HCT116 (cell line): Measurements from ENCODE around the gene CERK. TPM values are rescaled to one million over a fixed set of nuclear protein-coding genes. Genes with fewer than 3 reads are reported as not detected.

Experiments
- ATAC-seq: fragments of 200-7000 bp; cut with Tn5 transposase; 2 replicates; pipeline ENCODE4 v1.9.1; 2020; ENCODE audit warnings: mild to moderate bottlenecking, moderate library complexity
- BruUV-seq: library from RNA; stranded (reverse); fragments of 400-500 nt; replicated peaks from 2 replicates; lab custom pipeline; 2021; lab: Mats Ljungman, UMichigan
- CTCF ChIA-PET: fragments of 300-600 bp; sonication (Branson Sonifier 250); formaldehyde crosslinking; loops from one replicate; lab custom pipeline; 2021; ENCODE audit warnings: antibody characterized with exemption; lab: Charles Lee
- POLR2A ChIA-PET: fragments of 300-600, 350-600 bp; sonication (Branson Sonifier 250); formaldehyde crosslinking; loops from one replicate; lab custom pipeline; 2021; ENCODE audit warnings: antibody characterized with exemption; lab: Charles Lee
- RAD21 ChIA-PET, 2 experiments: fragments of 300-600 bp; sonication (Branson Sonifier 250); formaldehyde crosslinking; loops; one replicate each; lab custom pipeline; 2023; ENCODE audit warnings: low total read pairs in 2 of 2; ENCODE audit not compliant: uncharacterized antibody in 2 of 2, unreplicated experiment in 2 of 2, low non-redundant PET in 1 of 2; lab: Charles Lee
- DNase-seq: peaks from one replicate; pipeline ENCODE4 v3.0.0-alpha.2; 2010; ENCODE audit warnings: low read depth, low spot score
- H2AFZ ChIP-seq: fragments of 200-600 bp; shearing (Covaris generic), sonication (generic); 2 replicates; pipeline ENCODE4 v1.6.1; 2017; ENCODE audit warnings: low read depth, mixed run types, mixed read lengths, antibody characterized with exemption, low read length; ENCODE audit not compliant: poor library complexity, severe bottlenecking
- H3K27ac ChIP-seq: 2 replicates; pipeline ENCODE4 v1.5.1; 2012; ENCODE audit warnings: low read depth, low read length
- H3K27me3 ChIP-seq: fragments of 200-600 bp; sonication (generic); 2 replicates; pipeline ENCODE4 v1.6.1; 2016; ENCODE audit warnings: mixed run types, low read length, mixed read lengths; ENCODE audit not compliant: insufficient read depth
- H3K36me3 ChIP-seq, 2 experiments: fragments of 200-500 bp in 1 of 2; fragments of 200-600 bp in 1 of 2; sonication (Bioruptor generic) in 1 of 2; sonication (generic) in 1 of 2; 2 replicates each; pipeline versions ENCODE4 v1.5.1 to v1.6.1; 2014 to 2016; ENCODE audit warnings: low read length in 2 of 2, inconsistent platforms in 1 of 2, mixed read lengths in 1 of 2, mixed run types in 1 of 2; ENCODE audit not compliant: insufficient read depth in 2 of 2, control insufficient read depth in 1 of 2
- H3K4me1 ChIP-seq, 2 experiments: fragments of 200-600 bp in 1 of 2; sonication (generic) in 1 of 2; 2 replicates each; pipeline versions ENCODE4 v1.5.1 to v1.6.1; 2012 to 2017; ENCODE audit warnings: low read length in 2 of 2, inconsistent platforms in 1 of 2, mild to moderate bottlenecking in 1 of 2, mixed read lengths in 1 of 2, mixed run types in 1 of 2, moderate library complexity in 1 of 2; ENCODE audit not compliant: insufficient read depth in 2 of 2, control insufficient read depth in 1 of 2
- H3K4me2 ChIP-seq: fragments of 200-600 bp; sonication (generic); 2 replicates; pipeline ENCODE4 v1.6.1; 2017; ENCODE audit warnings: mixed run types, low read length, mixed read lengths
- H3K4me3 ChIP-seq, 2 experiments: fragments of 200-600 bp in 1 of 2; sonication (generic) in 1 of 2; replicated peaks in 1 of 2; 2 replicates each; pipeline ENCODE4 v1.5.1; 2011 to 2016; ENCODE audit warnings: low read length in 2 of 2, control low read depth in 1 of 2, low read depth in 1 of 2, mild to moderate bottlenecking in 1 of 2, mixed read lengths in 1 of 2, mixed run types in 1 of 2
- H3K79me2 ChIP-seq: fragments of 200-600 bp; sonication (generic); 2 replicates; pipeline ENCODE4 v1.6.1; 2017; ENCODE audit warnings: mild to moderate bottlenecking, mixed run types, low read length, moderate library complexity, mixed read lengths; ENCODE audit not compliant: insufficient read depth
- H3K9ac ChIP-seq: fragments of 200-600 bp; sonication (generic); 2 replicates; pipeline ENCODE4 v1.6.1; 2016; ENCODE audit warnings: low read length, mixed read lengths
- H3K9me2 ChIP-seq: fragments of 200-600 bp; sonication (generic), shearing (Covaris generic); 2 replicates; pipeline ENCODE4 v1.6.1; 2017; ENCODE audit warnings: mixed run types, mild to moderate bottlenecking, moderate library complexity; ENCODE audit not compliant: insufficient read depth
- H3K9me3 ChIP-seq, 2 experiments: fragments of 200-500 bp in 1 of 2; fragments of 200-600 bp in 1 of 2; sonication (Bioruptor generic) in 1 of 2; sonication (generic) in 1 of 2; 2 replicates each; pipeline ENCODE4 v1.6.1; 2014 to 2017; ENCODE audit warnings: low read length in 2 of 2, mixed read lengths in 2 of 2, inconsistent platforms in 1 of 2, low read depth in 1 of 2, mild to moderate bottlenecking in 1 of 2, mixed run types in 1 of 2, moderate library complexity in 1 of 2; ENCODE audit not compliant: control insufficient read depth in 1 of 2, insufficient read depth in 1 of 2
- H4K20me1 ChIP-seq: fragments of 200-600 bp; sonication (generic), shearing (Covaris generic); 2 replicates; pipeline ENCODE4 v1.6.1; 2017; ENCODE audit warnings: mixed run types, mild to moderate bottlenecking, moderate library complexity; ENCODE audit not compliant: insufficient read depth
- FOSL1 ChIP-seq: IDR thresholded peaks from 2 replicates; pipeline ENCODE4 v1.6.1; 2012; ENCODE audit warnings: low read depth
- SRF ChIP-seq: IDR thresholded peaks from 2 replicates; pipeline ENCODE4 v1.6.1; 2012; ENCODE audit warnings: low read depth
- intact Hi-C: fragments of 100-400 bp; cut with micrococcal nuclease; formaldehyde crosslinking; loops from 2 replicates; pipeline ENCODE4 v1.10.0; 2022
- total RNA-seq: library from RNA; stranded (reverse); gene quantifications from one replicate; pipeline ENCODE4 v1.2.1, GENCODE V29; 2021; ENCODE audit not compliant: unreplicated experiment
- TF ChIP-seq, protein P1 (sequence below): IDR thresholded peaks from 2 replicates; pipeline ENCODE4 v1.6.1; 2012
- TF ChIP-seq, protein P2 (sequence below): IDR thresholded peaks from 2 replicates; pipeline ENCODE4 v1.6.1; 2012; ENCODE audit warnings: low read depth

The CERK gene
- total RNA-seq, 1 experiment from 2014 or later = 35.0 TPM

DNA sequence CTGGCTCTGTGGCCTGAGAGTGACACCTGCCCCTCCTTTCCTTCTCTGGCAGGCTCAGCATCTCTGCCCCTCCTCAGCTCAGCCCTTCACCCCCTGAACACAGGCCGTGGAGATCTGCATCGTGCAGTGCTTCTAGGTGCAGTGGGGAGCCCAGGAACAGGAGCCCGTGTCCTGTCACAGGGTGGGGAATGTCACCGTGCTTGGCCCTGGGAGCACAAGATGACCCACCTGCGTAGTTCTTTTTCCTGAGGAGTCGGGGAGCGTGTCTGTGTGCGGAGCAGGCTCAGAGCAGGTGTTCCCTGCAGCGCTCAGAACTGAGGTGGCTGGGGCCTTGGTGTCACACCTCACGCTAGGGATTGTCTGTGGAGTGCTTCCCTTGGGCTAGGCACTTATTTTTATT lies 35.0 kb upstream of the CERK start:
- peak overlapping the region; percentile 59 for H3K9ac ChIP-seq
- no peaks in the 10 kb centered on the region for H3K36me3 ChIP-seq
- RAD21 ChIA-PET = interaction anchor here (1.5 to 1.6 kb wide), 2 partner anchors 11 to 30 kb away, joined by 3 to 7 read pairs; partner anchors contain the start of gene TBC1D22A (in 1 of the 2)
- intact Hi-C loops = no loop called here
- H3K4me3 ChIP-seq = peak overlapping the region in 1 of 2 experiments; percentile 51; a peak in 1 of 4 replicates
- peak overlapping the region; percentile 99 for H3K27ac ChIP-seq
- CTCF ChIA-PET = interaction anchor here (1.4 to 1.6 kb wide), 2 partner anchors 15 to 26 kb away, joined by 3 to 5 read pairs; no protein-coding TSS in a partner anchor
- H4K20me1 ChIP-seq = no peaks in the 10 kb centered on the region; the same call in 1 of the 2 replicates
- BruUV-seq = no TSS peak
- no peak overlapping the region for H2AFZ ChIP-seq
- no peaks in the 10 kb centered on the region for H3K27me3 ChIP-seq
- H3K9me3 ChIP-seq = no peaks in the 10 kb centered on the region
- H3K4me1 ChIP-seq = peaks cover 39 to 48% of the 10 kb centered on the region in 2 experiments
- H3K4me2 ChIP-seq = peak overlapping the region; percentile 75
- ATAC-seq (no peak), DNase-seq (no peak)
- TF ChIP-seq, protein P1, sequence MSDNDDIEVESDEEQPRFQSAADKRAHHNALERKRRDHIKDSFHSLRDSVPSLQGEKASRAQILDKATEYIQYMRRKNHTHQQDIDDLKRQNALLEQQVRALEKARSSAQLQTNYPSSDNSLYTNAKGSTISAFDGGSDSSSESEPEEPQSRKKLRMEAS = no peak
- TF ChIP-seq, all 23 proteins: peak for 0
- H3K9me2 ChIP-seq = no peaks in the 10 kb centered on the region
- POLR2A ChIA-PET = interaction anchor here (0.9 to 3.3 kb wide), 3 partner anchors 10 to 211 kb away, joined by 3 to 33 read pairs (median 3); partner anchors contain the start of gene TBC1D22A
- peaks cover 60% of the 10 kb centered on the region for H3K79me2 ChIP-seq

DNA sequence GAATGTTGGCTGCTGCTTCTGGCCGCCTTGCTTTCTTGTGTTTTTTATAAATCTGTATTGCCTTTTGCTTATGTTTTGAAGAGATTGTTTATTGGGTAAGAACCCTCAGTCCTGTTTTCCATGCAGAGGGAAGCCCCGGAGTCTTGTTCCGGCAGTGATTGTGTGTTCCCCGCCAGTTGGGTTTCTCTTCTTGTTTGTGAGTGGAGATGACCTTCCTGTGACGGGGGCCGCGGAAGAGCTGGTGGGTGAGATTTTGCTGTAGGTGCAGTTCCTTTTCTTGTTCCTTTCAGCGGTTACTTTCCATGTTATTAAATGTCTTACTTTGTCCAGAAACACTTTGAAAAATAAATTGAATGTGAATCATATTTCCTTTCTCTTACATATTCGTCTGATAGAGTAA lies 32.7 kb upstream of the CERK start:
- H2AFZ ChIP-seq = no peak overlapping the region
- H4K20me1 ChIP-seq = no peaks in the 10 kb centered on the region; the same call in 1 of the 2 replicates
- peaks cover 29 to 32% of the 10 kb centered on the region in 2 experiments for H3K4me1 ChIP-seq
- H3K9me2 ChIP-seq = no peaks in the 10 kb centered on the region
- no TSS peak for BruUV-seq
- H3K9me3 ChIP-seq = no peaks in the 10 kb centered on the region
- peaks cover 58% of the 10 kb centered on the region for H3K79me2 ChIP-seq
- no peak overlapping the region for H3K9ac ChIP-seq
- H3K27me3 ChIP-seq = no peaks in the 10 kb centered on the region
- no peaks in the 10 kb centered on the region for H3K36me3 ChIP-seq
- POLR2A ChIA-PET = no interaction called here
- TF ChIP-seq SRF (no peak), FOSL1 (no peak)
- TF ChIP-seq, protein P2, sequence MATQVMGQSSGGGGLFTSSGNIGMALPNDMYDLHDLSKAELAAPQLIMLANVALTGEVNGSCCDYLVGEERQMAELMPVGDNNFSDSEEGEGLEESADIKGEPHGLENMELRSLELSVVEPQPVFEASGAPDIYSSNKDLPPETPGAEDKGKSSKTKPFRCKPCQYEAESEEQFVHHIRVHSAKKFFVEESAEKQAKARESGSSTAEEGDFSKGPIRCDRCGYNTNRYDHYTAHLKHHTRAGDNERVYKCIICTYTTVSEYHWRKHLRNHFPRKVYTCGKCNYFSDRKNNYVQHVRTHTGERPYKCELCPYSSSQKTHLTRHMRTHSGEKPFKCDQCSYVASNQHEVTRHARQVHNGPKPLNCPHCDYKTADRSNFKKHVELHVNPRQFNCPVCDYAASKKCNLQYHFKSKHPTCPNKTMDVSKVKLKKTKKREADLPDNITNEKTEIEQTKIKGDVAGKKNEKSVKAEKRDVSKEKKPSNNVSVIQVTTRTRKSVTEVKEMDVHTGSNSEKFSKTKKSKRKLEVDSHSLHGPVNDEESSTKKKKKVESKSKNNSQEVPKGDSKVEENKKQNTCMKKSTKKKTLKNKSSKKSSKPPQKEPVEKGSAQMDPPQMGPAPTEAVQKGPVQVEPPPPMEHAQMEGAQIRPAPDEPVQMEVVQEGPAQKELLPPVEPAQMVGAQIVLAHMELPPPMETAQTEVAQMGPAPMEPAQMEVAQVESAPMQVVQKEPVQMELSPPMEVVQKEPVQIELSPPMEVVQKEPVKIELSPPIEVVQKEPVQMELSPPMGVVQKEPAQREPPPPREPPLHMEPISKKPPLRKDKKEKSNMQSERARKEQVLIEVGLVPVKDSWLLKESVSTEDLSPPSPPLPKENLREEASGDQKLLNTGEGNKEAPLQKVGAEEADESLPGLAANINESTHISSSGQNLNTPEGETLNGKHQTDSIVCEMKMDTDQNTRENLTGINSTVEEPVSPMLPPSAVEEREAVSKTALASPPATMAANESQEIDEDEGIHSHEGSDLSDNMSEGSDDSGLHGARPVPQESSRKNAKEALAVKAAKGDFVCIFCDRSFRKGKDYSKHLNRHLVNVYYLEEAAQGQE = no peak
- H3K4me2 ChIP-seq = no peak overlapping the region
- CTCF ChIA-PET = no interaction called here
- intact Hi-C loops = no loop called here
- DNase-seq (no peak), ATAC-seq (no peak)
- no peak overlapping the region for H3K27ac ChIP-seq
- H3K4me3 ChIP-seq = no peak overlapping the region
- RAD21 ChIA-PET = no interaction called here
